GM21381 (cell line): ENCODE measurements around the gene TARS3.
"Not testable (repeated sequence)": the region's sequence is repeated elsewhere in the genome, so short reads cannot be mapped to it uniquely, and the experiment has no call there.

Source experiments
- ATAC-seq: cut with Tn5 transposase; IDR thresholded peaks from one replicate; pipeline ENCODE4 v1.9.1; 2021; ENCODE audit warnings: mild to moderate bottlenecking, moderate library complexity; ENCODE audit not compliant: unreplicated experiment

Gene TARS3

DNA sequence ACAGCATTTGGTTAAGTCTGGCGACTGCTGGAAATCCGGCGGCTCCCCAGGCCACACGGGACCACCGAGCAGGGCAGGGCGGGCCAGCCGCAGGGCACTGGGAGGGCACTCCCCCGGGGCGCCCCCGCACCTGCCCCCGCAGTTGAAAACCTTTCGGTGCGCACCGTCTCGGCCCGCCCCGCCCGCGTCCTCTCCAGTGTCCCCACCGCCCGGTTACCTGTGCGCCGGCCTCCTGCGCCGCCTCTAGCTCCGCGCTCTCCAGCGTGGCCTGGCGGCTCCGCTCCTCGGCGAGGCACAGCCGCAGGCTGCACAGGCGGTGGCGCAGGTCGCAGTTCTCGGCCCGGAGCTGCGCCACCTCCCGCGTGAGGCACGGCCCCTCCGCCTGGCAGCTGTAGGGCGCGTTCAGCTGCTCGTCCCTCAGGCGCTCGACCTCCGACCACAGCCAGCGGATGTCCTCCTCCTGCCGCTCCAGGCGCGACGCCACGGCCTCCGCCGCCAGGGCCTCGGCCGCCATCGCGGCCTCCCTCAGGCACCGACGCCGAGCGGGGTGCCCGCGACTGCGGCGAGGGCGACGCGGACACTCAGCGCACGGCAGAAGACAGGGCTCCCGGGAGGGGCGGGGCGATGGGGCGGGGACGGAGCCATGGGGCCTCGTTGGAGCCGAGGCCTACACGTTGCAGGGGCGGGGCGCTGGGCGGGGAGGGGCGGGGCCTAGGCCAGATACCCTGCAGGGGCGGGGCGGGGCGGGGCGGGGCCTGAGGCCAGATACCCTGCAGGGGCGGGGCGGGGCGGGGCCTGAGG lies at the start of gene TARS3:
TARS3 (minus strand) TSS at position 600 of the 801 bp plus-strand sequence; CDS start at position 514, 86 bp downstream.
- ATAC-seq = peak; percentile 84

DNA sequence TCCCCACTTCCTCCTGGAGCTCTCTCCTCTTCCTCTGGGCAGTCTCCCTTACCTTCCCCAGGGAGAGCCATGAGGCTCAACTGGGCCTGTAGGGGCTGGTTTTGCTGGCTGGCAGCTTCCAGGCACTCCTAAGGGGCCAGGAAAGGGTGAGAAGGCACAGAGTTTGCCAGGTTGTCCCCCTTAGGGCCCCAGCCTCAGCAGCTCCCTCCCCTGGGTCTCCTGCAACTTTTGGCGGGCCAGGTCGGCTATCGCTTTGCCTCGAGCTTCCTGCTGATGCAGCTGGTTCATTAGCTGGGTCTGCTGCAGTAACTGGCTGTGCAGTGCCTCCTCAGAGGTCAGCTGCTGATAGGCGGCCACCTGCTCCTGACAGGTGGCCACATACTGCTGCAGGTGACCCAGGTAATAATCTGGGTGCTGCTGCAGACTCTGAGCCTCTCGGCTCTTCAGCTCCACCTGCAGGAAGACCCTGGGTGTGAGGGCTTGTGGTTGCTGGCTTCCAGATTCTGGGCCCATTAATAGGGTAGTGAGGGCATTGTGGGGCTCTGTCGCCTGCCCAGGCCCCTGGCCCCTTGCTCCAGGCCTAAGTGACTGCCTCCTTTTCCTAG lies 49.3 kb upstream of the TARS3 start:
- ATAC-seq = no peak

DNA sequence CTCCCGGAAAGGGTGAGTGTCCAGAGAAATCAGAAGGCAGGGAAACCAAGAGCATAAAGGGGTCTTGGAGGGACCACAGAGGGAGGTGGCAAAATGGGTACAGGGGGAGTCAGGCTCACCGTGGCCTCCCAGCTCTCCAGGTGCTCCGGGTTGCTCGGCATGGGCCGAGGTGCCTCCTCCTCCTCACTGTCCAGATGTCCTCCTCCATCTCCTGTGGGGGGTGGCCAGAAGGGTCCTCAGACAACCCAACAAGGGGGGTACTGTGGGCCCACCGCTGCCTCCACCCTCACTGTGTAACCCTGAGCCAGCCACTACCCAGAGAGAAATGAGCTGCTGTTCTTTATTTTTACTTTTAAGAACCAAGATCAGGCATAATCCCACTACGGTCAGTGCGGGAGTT lies 48.6 kb upstream of the TARS3 start:
- no peak for ATAC-seq

DNA sequence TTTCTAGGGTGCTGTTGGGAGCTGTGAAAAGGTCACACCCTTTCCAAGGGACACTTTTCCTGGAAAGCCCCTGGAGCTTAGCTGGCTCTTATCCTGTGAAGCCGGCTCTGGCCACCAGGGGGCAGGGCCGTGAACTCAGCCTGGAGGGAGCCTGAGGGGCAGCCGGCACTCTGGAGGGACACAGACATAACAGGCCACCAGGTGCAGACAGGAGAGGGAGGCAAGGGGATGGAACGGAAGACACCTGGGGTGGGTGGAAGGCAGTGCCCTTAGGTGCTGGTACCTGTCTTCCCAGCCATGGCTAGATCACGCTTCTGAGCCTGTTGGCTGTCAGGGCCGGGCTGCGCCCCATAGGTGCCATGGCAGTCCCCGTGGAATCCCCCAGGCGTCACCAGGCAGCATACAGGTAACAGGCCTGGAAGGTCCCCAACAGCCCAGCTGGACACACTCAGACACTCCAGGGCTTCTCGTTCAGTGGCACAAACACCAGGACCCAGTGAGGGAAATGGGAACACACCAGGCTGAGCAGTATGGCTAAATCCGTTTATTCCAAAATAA lies 42.9 kb upstream of the TARS3 start:
- not testable (repeated sequence) for ATAC-seq

DNA sequence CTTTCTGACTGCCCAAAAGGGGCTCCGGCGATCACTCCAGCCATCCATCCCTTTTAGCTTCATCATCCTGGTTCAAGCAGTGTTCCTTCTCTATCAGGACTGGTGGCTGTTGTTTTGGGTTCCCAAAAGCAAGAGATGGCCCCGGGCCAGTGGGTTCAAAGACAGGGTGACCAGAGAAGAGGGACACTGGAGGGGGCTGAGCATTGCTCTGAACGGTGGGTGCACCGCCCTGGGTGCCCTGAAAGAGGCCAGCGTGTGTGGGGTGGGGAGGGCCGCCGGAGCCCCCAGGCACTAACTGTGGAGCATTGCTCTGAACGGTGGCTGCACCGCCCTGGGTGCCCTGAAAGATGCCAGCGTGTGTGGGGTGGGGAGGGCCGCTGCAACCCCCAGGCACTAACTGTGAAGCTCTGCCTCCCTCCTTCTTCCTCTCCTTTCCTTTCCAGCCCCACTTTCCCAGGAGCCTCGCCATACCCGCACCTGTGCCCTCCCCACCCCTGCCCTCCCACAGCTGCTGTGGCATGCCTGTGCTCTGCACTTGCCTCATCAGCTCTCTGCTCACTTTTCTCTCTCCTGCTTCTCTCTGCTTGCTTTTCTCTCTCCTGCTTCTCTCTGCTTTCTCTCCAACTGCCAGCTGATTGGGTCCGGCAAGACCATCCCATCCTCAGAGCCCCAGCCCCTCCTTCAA lies 41.6 kb upstream of the TARS3 start:
- no peak for ATAC-seq

DNA sequence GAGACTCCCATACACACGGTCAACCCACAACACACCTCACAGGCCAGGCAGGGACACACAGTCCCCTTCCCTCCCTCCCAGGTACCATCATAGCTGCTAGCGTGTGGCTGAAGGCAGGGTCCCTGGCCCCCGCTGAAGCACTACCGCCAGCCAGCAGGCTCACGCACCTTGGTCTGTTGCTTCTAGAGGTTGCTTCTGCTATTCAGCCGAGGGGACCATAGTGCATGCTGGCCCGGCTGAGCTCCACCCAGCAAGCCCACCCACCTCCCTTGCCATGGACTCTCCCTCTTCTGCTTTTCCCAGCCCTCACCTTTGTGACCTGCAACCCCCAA lies 41.0 kb upstream of the TARS3 start:
- not testable (repeated sequence) for ATAC-seq

DNA sequence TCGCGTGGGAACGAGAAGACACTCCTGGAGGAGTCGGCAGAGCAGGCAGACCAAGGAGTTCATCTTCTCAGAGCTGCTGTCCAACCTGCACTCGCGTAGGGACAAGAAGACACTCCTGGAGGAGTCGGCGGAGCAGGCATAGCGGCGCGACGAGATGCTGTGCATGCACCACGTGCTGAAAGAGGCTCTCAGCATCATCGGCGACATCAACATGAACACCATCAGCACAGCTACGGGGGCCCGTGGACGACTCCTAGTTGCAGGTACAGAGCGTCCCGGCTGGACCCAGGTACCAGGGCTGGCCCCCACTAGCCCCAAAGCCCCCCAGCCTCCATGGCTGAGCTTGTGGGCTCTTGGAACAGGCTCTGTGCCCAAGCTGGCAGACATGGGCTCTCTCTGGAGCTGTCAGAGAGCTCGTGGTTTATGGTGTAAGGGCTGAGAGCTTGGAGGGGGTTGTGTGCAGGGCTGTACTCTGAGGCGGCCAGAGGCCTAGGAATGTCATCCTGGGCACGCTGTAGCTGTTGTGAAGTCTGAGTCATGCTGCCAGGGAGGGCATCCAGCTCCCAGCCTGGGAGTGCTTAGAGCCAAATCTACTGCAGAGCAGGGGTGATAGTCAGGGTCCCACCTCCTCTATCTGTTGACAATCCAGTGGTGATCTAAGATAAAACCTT lies 40.5 kb upstream of the TARS3 start:
- not testable (repeated sequence) for ATAC-seq

DNA sequence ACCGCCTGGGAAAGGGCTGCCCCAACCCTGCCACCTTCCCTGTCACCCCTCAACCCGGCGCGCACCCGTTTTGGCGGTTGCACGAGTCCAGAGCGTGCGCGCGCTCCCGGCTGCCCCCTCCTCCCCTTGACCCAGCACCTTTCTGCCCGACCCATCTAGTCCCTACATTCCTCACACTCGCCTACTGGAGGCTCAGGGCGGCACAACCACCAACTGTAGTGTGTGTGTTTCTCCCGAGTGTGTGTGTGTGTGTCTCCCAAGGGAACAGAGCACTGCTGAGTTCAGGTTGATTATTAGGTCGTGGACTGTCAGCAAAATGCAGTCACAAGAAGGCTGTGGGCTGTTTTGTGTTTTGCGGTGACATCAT lies 22.4 kb upstream of the TARS3 start:
- peak; percentile 32 for ATAC-seq

DNA sequence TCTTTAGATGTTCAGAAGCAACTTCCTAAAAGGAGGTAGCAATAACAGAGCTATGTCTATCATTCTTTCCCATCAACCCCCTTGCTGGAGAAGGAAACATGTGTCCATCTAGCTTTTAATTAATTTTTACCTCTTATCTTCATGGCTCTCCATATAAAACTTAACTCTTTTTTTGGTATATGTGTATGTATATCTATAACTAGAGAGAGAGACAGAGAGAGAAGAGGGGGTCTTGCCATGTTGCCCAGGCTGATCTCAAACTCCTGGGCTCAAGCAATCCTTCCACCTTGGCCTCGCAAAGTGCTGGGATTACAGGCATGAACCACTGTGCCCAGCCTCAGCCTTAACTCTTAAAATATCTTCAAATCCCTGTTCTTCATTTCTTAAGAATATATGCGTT lies 10.6 kb upstream of the TARS3 start:
- ATAC-seq = not testable (repeated sequence)

DNA sequence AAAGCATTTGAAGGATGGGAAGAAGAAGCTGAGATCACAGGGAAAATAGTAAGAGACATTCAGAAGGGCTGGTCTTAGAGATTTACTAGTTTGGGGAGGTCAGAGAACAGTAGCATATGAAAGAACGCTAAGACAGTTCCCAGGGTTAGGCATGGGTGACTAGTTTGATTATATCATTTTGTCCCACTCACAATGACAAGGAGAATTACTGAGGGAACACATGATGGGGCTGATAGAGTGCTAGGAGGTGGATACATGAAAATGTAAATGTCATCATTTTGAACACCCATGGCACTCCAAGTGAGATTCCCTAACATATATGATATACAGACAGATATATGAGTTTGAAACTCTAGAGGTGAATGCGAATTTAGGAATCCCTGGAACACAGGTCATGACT lies 9.3 kb upstream of the TARS3 start:
- no peak for ATAC-seq

DNA sequence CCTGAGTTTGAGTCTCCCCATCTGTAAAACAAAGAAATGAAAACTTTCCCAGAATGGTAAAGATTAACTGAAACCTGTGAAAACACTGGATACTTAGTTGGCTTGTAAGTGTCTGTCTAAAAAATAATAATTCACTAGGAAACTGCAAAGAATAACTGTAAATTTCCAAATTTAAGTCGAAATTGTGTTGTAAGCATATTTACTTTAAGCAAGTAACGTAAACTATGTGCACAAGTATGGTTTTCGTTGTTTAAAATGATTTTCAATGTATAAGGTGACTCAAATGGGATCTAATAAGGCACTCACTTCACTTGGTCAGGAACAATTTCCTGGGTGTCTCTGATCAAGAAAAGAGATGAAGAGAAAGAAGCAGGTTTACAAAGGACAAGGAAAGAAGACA lies 8.5 kb upstream of the TARS3 start:
- no peak for ATAC-seq

DNA sequence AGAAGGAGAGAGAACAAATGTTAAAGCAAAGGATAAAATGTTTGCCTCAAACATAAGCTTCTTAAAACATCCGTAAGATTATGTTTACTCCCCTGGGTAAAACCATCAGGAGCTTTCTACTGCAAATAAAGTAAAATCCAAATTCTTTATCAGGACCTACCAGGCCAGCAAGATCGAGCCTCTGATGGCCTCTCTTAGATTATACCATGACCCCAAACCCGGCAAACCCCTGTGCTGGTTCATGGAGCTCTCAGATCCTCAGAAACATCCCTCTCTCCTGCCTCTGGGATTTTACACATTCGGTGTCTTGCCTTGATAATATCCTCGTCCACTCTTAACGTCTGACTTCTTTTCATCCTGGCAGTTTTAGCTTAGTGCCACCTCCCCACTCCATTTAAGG lies 7.5 kb upstream of the TARS3 start:
- ATAC-seq = no peak

DNA sequence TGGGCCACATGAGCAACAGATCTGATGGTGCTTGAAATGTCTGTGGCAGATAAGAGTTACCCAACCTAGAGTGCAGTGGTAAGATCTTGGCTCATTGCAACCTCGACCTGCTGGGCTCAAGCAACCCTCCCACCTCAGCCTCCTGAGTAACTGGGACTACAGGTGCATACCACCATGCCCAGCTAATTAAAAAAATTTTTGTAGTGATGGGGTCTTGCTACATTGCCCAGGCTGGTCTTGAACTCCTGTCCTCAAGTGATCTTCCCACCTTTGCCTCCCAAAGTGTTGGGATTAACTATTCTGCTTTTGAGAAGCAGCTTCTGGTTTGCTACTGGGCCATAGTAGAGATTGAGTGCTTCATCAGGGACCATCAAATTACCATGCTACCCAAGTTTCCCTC lies 2.9 kb upstream of the TARS3 start:
- ATAC-seq = no peak

DNA sequence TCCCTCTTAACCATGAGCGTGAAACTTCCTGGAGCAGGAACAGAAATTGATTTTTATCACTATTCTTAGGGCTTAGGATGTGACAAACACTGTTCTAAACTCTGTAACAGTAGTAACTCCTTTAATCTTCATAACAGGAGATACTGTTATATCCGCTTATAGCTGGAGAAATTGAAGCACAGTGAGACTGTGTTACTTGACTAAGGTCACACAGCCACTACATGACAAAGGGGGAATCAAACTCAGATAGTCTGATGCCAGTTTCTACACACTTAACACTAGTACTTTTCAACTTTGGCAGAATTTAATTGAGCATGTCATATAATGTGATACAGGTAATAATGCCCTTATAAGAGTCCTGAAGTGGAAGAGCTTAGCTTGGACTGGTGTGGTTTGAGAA lies 800 bp upstream of the TARS3 start:
- ATAC-seq = no peak

DNA sequence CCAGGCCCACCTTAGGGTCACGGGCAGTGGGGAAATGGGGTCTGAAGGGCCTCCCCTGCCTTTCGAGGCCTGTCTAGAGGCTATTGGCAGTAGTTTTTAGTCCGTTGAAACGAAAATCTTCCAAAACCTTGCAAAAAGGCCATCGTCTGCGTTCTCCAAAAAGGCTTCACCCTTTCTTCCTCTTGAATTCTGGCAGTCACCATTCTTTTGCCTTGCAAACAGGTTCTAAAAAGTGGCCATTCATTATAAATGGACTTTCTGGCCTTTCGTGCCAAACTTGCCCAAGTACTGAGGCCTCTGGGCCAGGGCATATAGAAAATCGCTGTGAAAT lies 367 bp upstream of the TARS3 start:
- no peak for ATAC-seq

DNA sequence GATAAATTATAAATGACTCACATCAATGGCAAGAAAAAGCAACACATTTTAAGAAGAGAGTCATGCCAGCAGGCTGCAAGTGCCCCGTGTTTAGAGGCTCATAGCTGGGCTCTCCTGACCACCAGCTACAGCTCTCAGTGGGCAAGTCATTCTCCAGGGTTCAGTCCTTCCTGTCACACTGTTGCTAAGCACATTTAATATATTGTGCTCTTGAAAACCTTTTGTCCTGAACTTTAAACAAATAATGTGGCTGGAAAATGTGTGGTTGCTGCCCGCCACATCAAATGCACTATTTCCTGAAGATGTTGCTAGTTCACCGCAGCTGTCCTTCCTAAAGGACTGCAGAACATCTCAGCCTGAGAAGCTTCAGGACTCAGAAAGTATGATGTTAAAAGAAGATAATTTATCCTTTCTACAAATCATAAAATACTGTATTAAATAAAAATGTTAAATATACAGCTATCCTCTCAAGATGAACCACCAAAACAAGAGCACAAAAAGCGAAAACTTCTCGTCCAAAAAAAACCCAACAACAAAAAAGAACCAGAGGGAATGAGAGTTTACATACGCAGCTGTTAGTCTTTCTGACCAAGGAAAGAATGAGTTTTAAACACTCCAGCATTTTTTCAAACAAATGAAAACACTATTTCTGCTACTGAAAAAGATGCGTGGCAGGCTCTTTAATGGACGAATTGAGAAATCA lies 951 bp downstream of the TARS3 start:
- peak; percentile 29 for ATAC-seq

DNA sequence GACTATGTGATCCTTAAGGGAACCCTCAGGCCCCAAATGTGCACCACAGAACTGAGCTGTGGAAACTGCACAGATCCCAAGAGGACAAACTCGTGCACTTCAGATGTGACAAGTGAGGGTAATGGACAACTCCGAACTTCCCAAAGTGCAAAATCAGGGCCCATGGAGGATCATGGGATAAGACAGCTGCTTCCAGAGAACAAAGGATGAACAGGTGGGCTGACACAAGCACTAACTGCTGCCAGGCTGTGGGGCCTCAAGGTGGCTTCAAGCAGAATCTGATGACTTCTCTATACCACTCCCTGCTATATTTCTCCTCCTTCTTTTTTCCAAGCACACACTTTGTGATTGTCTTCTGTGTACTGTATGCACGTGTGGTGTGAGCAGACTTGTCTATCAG lies 5.4 kb downstream of the TARS3 start:
- ATAC-seq = no peak

DNA sequence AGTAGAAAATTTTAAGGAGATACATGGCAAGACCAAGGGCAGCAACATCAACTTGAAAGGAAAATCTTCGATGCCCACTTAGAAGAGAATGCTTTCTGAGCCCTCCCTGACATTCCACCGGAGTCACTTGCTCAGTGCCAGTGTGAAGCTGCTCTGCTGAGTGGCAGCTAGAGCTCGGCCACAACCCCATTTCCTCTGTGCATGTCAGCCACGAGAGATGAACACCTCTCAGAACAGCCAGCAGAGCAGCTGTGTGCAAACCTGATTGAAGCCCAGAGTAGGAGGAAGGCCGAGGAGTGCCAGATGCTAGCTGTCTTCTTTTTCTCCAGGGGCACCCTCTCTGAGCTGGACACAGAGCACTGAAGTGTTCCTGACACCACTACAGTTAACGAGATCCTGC lies 12.2 kb downstream of the TARS3 start:
- ATAC-seq = no peak

DNA sequence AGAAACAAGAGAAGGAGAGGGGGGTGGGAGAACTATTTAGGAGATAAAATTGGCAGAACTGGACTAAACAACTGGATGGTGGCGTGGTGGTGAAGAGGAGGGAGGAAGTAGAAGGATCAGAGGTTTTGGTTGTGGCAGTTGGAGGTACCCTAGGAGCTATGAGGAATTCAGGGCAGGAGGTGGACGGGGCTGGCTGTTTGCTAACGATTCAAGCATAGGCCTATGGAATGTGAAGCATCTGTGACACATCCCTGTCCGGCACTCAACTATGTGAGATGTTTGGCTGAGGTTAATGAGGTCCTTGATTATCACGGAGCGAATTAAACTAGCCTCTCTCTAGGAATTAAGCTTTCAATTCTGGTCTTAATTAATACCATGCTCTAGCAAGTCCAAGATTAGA lies 13.5 kb downstream of the TARS3 start:
- no peak for ATAC-seq

DNA sequence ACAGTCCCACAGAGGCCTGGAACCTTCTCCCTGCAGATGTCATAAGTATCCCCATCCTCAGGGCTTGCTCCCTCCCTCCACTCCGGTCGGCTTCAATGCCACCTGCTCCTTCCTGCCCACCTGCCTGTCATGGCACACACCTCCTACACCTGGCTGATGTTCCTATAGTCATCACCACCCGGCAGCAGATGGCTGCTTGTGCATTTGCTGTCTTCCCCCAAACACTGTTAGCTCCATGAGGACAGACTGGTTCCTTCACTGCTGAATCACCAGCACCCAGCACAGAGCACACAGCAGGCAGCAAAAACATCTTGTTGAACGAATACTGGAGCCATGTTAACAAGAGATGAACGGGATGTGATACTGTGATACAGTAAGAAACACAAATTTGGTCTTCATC lies 14.8 kb downstream of the TARS3 start:
- no peak for ATAC-seq

DNA sequence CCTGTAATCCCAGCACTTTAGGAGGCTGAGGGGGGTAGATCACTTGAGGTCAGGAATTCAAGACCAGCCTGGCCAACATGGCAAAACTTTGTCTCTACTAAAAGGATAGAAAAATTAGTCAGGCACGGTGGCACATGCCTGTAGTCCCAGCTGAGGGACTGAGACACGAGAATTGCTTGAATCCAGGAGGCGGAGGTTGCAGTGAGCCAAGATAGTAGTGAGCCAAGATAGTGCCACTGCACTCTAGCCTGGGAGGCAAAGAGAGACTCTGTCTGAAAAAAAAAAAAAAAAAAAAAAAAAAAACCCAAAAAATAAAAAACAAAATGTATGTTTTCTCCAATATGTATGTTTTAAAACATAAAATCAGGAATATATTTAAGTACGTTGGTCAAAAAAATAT lies 16.3 kb downstream of the TARS3 start:
- no peak for ATAC-seq
